T-helper 1 cell treated with Interleukin-12 subunit alpha and Interleukin-12 subunit beta and Interleukin-4 antibody, amounts not matched to agents 30 μg/mL and 1 μg/mL, for 36 hours (primary cell): ENCODE measurements around the gene SUPT4H1.

Source experiments
- H3K27ac Mint-ChIP-seq: one replicate; pipeline ENCODE4 v1.8.0; 2021; ENCODE audit warnings: mild to moderate bottlenecking, mixed read lengths
- H3K27me3 Mint-ChIP-seq: one replicate; pipeline ENCODE4 v1.8.0; 2021; ENCODE audit warnings: low read depth, mixed read lengths
- H3K36me3 Mint-ChIP-seq: one replicate; pipeline ENCODE4 v1.8.0; 2021; ENCODE audit warnings: low read depth, mixed read lengths
- H3K4me1 Mint-ChIP-seq: one replicate; pipeline ENCODE4 v1.8.0; 2021; ENCODE audit warnings: low read depth, mixed read lengths
- H3K4me3 Mint-ChIP-seq: one replicate; pipeline ENCODE4 v1.8.0; 2021; ENCODE audit warnings: mild to moderate bottlenecking, moderate library complexity, mixed read lengths
- H3K9me3 Mint-ChIP-seq: one replicate; pipeline ENCODE4 v1.8.0; 2021; ENCODE audit warnings: mixed read lengths

Gene SUPT4H1

GRCh38 chr17:58310511-58311428 is 41.2 kb downstream of the SUPT4H1 start:
- H3K4me1 Mint-ChIP-seq: peaks cover 3% of the 10 kb centered on the region
- H3K27ac Mint-ChIP-seq: no peak overlapping the region
- no peaks in the 10 kb centered on the region for H3K27me3 Mint-ChIP-seq
- peaks cover 40% of the 10 kb centered on the region for H3K36me3 Mint-ChIP-seq
- no peaks in the 10 kb centered on the region for H3K9me3 Mint-ChIP-seq
- no peak overlapping the region for H3K4me3 Mint-ChIP-seq

GRCh38 chr17:58309918-58310259 is 42.1 kb downstream of the SUPT4H1 start:
- no peaks in the 10 kb centered on the region for H3K4me1 Mint-ChIP-seq
- no peaks in the 10 kb centered on the region for H3K27me3 Mint-ChIP-seq
- no peak overlapping the region for H3K4me3 Mint-ChIP-seq
- H3K36me3 Mint-ChIP-seq: peaks cover 32% of the 10 kb centered on the region
- no peaks in the 10 kb centered on the region for H3K9me3 Mint-ChIP-seq
- peak overlapping the region; percentile 59 for H3K27ac Mint-ChIP-seq

DNA sequence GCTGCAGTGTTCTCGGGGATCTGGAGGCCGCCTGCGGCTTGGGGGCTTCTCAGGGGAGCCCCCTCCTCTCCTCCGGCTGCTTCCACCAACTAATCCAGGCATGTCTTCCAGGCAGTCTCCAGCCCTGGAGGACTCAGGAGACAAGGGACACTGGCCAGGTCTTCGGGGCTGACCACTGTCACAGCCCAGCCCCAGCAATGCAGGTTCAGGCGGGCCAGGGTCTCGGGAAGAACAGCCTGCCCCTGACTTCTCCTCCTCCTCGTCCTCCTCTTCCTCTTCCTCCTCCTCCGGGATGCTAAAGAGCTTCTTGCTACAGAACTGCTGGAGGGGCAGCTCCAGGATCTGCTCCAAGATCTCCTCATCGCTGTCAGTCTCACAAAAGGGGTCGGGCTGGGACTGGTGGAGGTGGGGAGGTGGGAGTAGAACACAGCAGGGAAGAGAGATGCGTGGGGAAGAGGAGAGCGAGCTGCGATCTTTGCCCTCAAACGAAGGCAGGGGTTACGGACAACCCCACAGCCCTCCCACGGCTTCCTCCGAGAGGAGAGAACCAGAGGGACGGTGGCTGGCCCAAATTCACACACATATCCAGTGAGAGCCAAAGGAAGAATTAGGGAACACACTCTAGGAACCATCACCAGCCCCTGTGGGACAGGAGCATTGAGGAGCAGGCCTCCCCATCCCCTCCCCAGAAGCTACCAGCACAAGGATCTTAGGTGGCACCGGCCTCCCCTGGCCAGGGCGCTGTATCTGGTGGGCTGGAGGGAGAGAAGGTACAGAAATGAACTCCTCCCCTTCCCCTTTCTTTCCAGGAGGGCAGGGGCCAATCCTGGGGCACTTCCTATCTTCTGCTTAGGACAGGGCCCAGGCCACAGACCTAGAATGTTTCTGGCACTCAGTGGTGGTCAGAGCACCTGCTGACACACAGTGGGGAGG is 42.8 kb downstream of the SUPT4H1 start:
- no peak overlapping the region for H3K27ac Mint-ChIP-seq
- H3K4me3 Mint-ChIP-seq: no peak overlapping the region
- H3K4me1 Mint-ChIP-seq: no peaks in the 10 kb centered on the region
- H3K27me3 Mint-ChIP-seq: no peaks in the 10 kb centered on the region
- H3K36me3 Mint-ChIP-seq: peaks cover 30% of the 10 kb centered on the region
- no peaks in the 10 kb centered on the region for H3K9me3 Mint-ChIP-seq

GRCh38 chr17:58308173-58308984 is 43.6 kb downstream of the SUPT4H1 start:
- peaks cover 28% of the 10 kb centered on the region for H3K36me3 Mint-ChIP-seq
- H3K4me1 Mint-ChIP-seq: no peaks in the 10 kb centered on the region
- no peak overlapping the region for H3K27ac Mint-ChIP-seq
- no peak overlapping the region for H3K4me3 Mint-ChIP-seq
- no peaks in the 10 kb centered on the region for H3K27me3 Mint-ChIP-seq
- H3K9me3 Mint-ChIP-seq: no peaks in the 10 kb centered on the region

DNA sequence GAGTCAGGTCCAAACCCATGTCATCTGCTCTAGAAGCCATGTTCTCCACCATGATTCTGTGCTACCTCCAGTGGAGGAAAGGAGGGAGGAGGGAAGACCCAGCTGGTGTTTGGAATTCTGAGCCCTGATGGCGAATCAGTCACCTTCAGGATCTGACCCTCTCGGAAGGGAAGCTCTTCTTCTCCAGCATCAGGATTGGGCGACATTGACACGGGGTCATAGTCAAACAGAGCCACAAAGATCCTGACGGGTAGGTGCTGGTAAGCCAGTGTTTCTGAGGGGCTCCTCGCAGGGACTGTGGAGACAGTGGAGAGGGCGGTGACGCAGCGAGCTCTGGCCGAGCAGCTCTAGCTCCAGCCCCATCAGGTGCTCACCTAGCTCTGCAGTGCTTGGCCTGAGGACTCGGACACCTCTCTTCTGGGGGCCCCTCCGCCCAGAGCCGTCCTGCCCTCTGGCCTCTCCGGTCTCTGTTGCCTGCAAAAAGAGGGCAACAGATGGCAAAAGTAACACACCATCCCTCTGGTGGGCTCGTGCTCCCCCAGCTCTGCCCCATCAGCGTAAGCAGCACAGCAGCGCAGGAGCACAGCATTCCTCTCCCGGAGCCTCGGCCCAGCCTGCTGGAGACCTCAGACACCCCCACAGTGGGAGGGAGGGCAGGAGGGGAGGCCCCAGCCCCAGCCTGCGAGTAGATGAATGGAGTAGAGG is 44.4 kb downstream of the SUPT4H1 start:
- Mint-ChIP-seq H3K9me3 (no peaks in the 10 kb centered on the region), H3K27ac (no peak overlapping the region), H3K4me1 (no peaks in the 10 kb centered on the region), H3K27me3 (no peaks in the 10 kb centered on the region), H3K4me3 (no peak overlapping the region), H3K36me3 (peaks cover 30% of the 10 kb centered on the region)

DNA sequence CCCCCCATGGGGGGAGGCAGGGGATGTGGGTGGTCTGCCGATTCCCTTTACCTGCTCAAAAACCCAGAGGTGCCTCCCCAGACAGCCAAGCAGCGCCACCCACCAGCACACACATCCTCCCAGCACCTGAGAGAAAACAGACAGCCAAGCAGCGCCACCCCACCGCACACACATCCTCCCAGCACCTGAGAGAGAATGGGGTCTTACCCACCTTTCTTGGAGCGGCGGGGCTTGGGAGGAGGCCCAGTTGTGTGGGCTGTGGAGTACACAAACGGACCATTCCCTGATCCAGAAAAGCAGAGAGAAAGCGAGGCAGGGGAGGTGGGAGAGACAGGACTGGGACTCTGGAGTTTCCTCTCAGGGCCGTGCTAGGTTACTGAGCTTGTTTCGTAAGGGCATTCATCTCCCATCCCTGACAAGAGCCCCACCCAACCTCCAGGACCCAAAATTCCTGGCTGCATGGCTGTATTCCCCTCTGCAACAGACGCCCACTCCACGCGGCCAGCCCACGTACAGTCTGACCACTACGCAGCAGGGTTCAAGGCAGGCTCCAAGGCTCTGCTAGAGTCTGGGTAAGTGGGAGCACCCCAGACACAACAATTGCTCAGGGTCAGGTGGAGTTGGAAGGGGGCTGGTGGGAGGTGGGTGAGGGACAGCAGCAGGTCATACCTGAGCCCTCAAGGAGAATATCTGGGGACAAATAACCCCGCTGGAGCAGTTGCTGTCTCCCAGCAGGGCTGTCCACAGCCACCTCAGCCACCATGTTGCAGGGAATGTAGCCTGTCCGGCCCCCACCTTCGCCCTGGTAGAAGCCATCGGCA is 45.7 kb downstream of the SUPT4H1 start:
- Mint-ChIP-seq H3K4me1 (no peaks in the 10 kb centered on the region), H3K9me3 (no peaks in the 10 kb centered on the region), H3K27me3 (no peaks in the 10 kb centered on the region), H3K27ac (peak overlapping the region; percentile 15), H3K4me3 (no peak overlapping the region), H3K36me3 (peaks cover 31% of the 10 kb centered on the region)

GRCh38 chr17:58305626-58306025 is 46.4 kb downstream of the SUPT4H1 start:
- no peaks in the 10 kb centered on the region for H3K4me1 Mint-ChIP-seq
- no peaks in the 10 kb centered on the region for H3K9me3 Mint-ChIP-seq
- H3K36me3 Mint-ChIP-seq: peaks cover 31% of the 10 kb centered on the region
- no peak overlapping the region for H3K4me3 Mint-ChIP-seq
- H3K27ac Mint-ChIP-seq: no peak overlapping the region
- H3K27me3 Mint-ChIP-seq: no peaks in the 10 kb centered on the region

GRCh38 chr17:58304750-58305486 is 47.1 kb downstream of the SUPT4H1 start:
- Mint-ChIP-seq H3K36me3 (peaks cover 30% of the 10 kb centered on the region), H3K27ac (no peak overlapping the region), H3K4me1 (no peaks in the 10 kb centered on the region), H3K9me3 (no peaks in the 10 kb centered on the region), H3K27me3 (no peaks in the 10 kb centered on the region), H3K4me3 (no peak overlapping the region)

- H3K4me1 Mint-ChIP-seq: no peaks in the 10 kb centered on the region
- no peaks in the 10 kb centered on the region for H3K27me3 Mint-ChIP-seq
- H3K36me3 Mint-ChIP-seq: peaks cover 25% of the 10 kb centered on the region
- H3K4me3 Mint-ChIP-seq: no peak overlapping the region
- no peaks in the 10 kb centered on the region for H3K9me3 Mint-ChIP-seq
- H3K27ac Mint-ChIP-seq: no peak overlapping the region
Observed at GRCh38 chr17:58303971-58304749, 47.8 kb downstream of the SUPT4H1 start.

GRCh38 chr17:58302919-58303585 is 48.9 kb downstream of the SUPT4H1 start:
- no peaks in the 10 kb centered on the region for H3K9me3 Mint-ChIP-seq
- H3K4me1 Mint-ChIP-seq: no peaks in the 10 kb centered on the region
- peaks cover 24% of the 10 kb centered on the region for H3K36me3 Mint-ChIP-seq
- no peaks in the 10 kb centered on the region for H3K27me3 Mint-ChIP-seq
- no peak overlapping the region for H3K4me3 Mint-ChIP-seq
- no peak overlapping the region for H3K27ac Mint-ChIP-seq

DNA sequence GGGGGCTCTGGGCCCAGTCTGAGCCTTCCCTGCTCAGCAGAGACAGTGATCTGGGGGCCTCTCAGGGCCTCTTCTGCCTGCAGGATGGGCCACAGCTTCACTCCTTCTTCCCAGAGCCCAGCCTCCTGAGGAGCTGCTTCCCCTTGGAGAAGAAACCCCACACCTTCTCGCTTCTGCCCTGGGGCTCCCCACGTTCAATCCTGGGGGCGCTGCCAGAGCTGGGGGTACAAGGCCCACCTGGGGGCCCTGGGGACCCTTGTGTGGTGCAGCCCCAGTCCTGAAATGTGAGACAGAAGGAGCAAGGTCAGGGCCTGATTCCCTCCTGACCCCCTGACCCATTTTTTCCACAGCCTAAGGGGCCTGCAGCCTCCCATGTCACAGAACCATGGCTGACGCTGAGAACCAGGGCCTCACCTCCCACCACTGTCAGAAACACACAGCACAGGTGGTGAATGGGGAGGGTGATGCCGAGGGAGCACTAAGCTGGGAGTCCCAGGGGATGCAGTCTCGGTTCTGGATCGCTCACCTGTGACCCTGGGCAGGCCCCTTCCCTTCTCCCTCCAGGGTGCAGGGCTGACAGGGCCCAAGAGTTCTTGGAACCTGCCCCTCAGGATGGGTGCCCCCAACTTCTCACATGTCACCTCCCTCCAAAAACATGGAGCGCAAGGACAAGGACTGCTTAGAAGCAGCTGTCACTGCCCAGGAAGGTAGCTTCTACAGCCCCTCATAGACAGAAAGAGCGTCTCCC is 49.7 kb downstream of the SUPT4H1 start:
- H3K9me3 Mint-ChIP-seq: no peaks in the 10 kb centered on the region
- peaks cover 22% of the 10 kb centered on the region for H3K36me3 Mint-ChIP-seq
- no peaks in the 10 kb centered on the region for H3K4me1 Mint-ChIP-seq
- no peaks in the 10 kb centered on the region for H3K27me3 Mint-ChIP-seq
- H3K4me3 Mint-ChIP-seq: no peak overlapping the region
- H3K27ac Mint-ChIP-seq: no peak overlapping the region
